Measurements from ENCODE around the gene DPEP2.
"Not testable (repeated sequence)": the region's sequence is repeated elsewhere in the genome, so short reads cannot be mapped to it uniquely, and the experiment has no call there.

DPEP2 gene

GRCh38 chr16:67987460-67988160 is 11.7 kb downstream of the DPEP2 start:
- Histone ChIP-seq H3K4me3 (ENCODE audit: low read length) (no peak overlapping the region), H3K36me3 (ENCODE audit: insufficient read depth, low read length) (no peaks in the 10 kb centered on the region), H3K4me2 (ENCODE audit: low read length) (no peak overlapping the region), H3K9me3 (replicated peaks; ENCODE audit: low read length) (no peaks in the 10 kb centered on the region), H3K27me3 (ENCODE audit: control insufficient read depth, insufficient read depth, low read length) (no peaks in the 10 kb centered on the region), H3K9ac (ENCODE audit: low read depth, low read length) (no peak overlapping the region), H3K4me1 (ENCODE audit: control insufficient read depth, insufficient read depth, low read length) (peaks cover 3% of the 10 kb centered on the region)

- H3K27me3 ChIP-seq (ENCODE audit: control insufficient read depth, insufficient read depth, low read length), result no peaks in the 10 kb centered on the region
- peaks cover 3% of the 10 kb centered on the region for H3K4me1 ChIP-seq (ENCODE audit: control insufficient read depth, insufficient read depth, low read length)
- no peak overlapping the region for H3K4me3 ChIP-seq (ENCODE audit: low read length)
- no peaks in the 10 kb centered on the region for H3K9me3 ChIP-seq (replicated peaks; ENCODE audit: low read length)
- no peaks in the 10 kb centered on the region for H3K36me3 ChIP-seq (ENCODE audit: insufficient read depth, low read length)
- no peak overlapping the region for H3K4me2 ChIP-seq (ENCODE audit: low read length)
- H3K9ac ChIP-seq (ENCODE audit: low read depth, low read length), result no peak overlapping the region
Observed at GRCh38 chr16:67986949-67987348, 12.3 kb downstream of the DPEP2 start.

- Histone ChIP-seq H3K9me3 (replicated peaks; ENCODE audit: low read length) (no peaks in the 10 kb centered on the region), H3K9ac (ENCODE audit: low read depth, low read length) (no peak overlapping the region), H3K27me3 (ENCODE audit: control insufficient read depth, insufficient read depth, low read length) (peaks cover 12% of the 10 kb centered on the region), H3K4me3 (ENCODE audit: low read length) (no peak overlapping the region), H3K4me2 (ENCODE audit: low read length) (no peak overlapping the region), H3K4me1 (ENCODE audit: control insufficient read depth, insufficient read depth, low read length) (no peaks in the 10 kb centered on the region), H3K36me3 (ENCODE audit: insufficient read depth, low read length) (no peaks in the 10 kb centered on the region)
Observed at GRCh38 chr16:67982011-67982696, 17.1 kb downstream of the DPEP2 start.

GRCh38 chr16:67979955-67980678 is 19.2 kb downstream of the DPEP2 start, which contains the start of gene DPEP3:
Gene DPEP3, minus strand, starts transcription at chr16:67980499. Its CDS starts 119 bp downstream, at chr16:67980380.
- Histone ChIP-seq H3K36me3 (ENCODE audit: insufficient read depth, low read length) (no peaks in the 10 kb centered on the region), H3K4me3 (ENCODE audit: low read length) (no peak within 1 kb of the TSS), H3K27me3 (ENCODE audit: control insufficient read depth, insufficient read depth, low read length) (peaks cover 27% of the 10 kb centered on the region), H3K4me1 (ENCODE audit: control insufficient read depth, insufficient read depth, low read length) (no peaks in the 10 kb centered on the region), H3K9me3 (replicated peaks; ENCODE audit: low read length) (no peaks in the 10 kb centered on the region), H3K4me2 (ENCODE audit: low read length) (no peak within 1 kb of the TSS), H3K9ac (ENCODE audit: low read depth, low read length) (no peak within 1 kb of the TSS)

- no peak overlapping the region for H3K4me3 ChIP-seq (ENCODE audit: low read length)
- no peak overlapping the region for H3K9ac ChIP-seq (ENCODE audit: low read depth, low read length)
- H3K36me3 ChIP-seq (ENCODE audit: insufficient read depth, low read length), result no peaks in the 10 kb centered on the region
- no peaks in the 10 kb centered on the region for H3K9me3 ChIP-seq (replicated peaks; ENCODE audit: low read length)
- no peaks in the 10 kb centered on the region for H3K4me1 ChIP-seq (ENCODE audit: control insufficient read depth, insufficient read depth, low read length)
- H3K27me3 ChIP-seq (ENCODE audit: control insufficient read depth, insufficient read depth, low read length), result peaks cover 27% of the 10 kb centered on the region
- no peak overlapping the region for H3K4me2 ChIP-seq (ENCODE audit: low read length)
Observed at GRCh38 chr16:67977469-67978227, 21.6 kb downstream of the DPEP2 start.

GRCh38 chr16:67977005-67977404 is 22.3 kb downstream of the DPEP2 start:
- H3K36me3 ChIP-seq (ENCODE audit: insufficient read depth, low read length), result no peaks in the 10 kb centered on the region
- no peaks in the 10 kb centered on the region for H3K9me3 ChIP-seq (replicated peaks; ENCODE audit: low read length)
- no peak overlapping the region for H3K9ac ChIP-seq (ENCODE audit: low read depth, low read length)
- peaks cover 27% of the 10 kb centered on the region for H3K27me3 ChIP-seq (ENCODE audit: control insufficient read depth, insufficient read depth, low read length)
- H3K4me3 ChIP-seq (ENCODE audit: low read length), result no peak overlapping the region
- H3K4me1 ChIP-seq (ENCODE audit: control insufficient read depth, insufficient read depth, low read length), result no peaks in the 10 kb centered on the region
- H3K4me2 ChIP-seq (ENCODE audit: low read length), result no peak overlapping the region

- Histone ChIP-seq H3K4me1 (ENCODE audit: control insufficient read depth, insufficient read depth, low read length) (no peaks in the 10 kb centered on the region), H3K36me3 (ENCODE audit: insufficient read depth, low read length) (no peaks in the 10 kb centered on the region), H3K9me3 (replicated peaks; ENCODE audit: low read length) (no peaks in the 10 kb centered on the region), H3K27me3 (ENCODE audit: control insufficient read depth, insufficient read depth, low read length) (peaks cover 27% of the 10 kb centered on the region), H3K4me3 (ENCODE audit: low read length) (no peak overlapping the region), H3K4me2 (ENCODE audit: low read length) (no peak overlapping the region), H3K9ac (ENCODE audit: low read depth, low read length) (no peak overlapping the region)
Observed at GRCh38 chr16:67976205-67976604, 23.1 kb downstream of the DPEP2 start.

- H3K4me3 ChIP-seq (ENCODE audit: low read length), result no peak overlapping the region
- no peaks in the 10 kb centered on the region for H3K9me3 ChIP-seq (replicated peaks; ENCODE audit: low read length)
- no peaks in the 10 kb centered on the region for H3K36me3 ChIP-seq (ENCODE audit: insufficient read depth, low read length)
- H3K4me1 ChIP-seq (ENCODE audit: control insufficient read depth, insufficient read depth, low read length), result no peaks in the 10 kb centered on the region
- no peak overlapping the region for H3K4me2 ChIP-seq (ENCODE audit: low read length)
- H3K9ac ChIP-seq (ENCODE audit: low read depth, low read length), result no peak overlapping the region
- H3K27me3 ChIP-seq (ENCODE audit: control insufficient read depth, insufficient read depth, low read length), result peaks cover 27% of the 10 kb centered on the region
Observed at GRCh38 chr16:67975321-67976105, 23.8 kb downstream of the DPEP2 start.

- H3K4me3 ChIP-seq (ENCODE audit: low read length); H3K4me1 ChIP-seq (ENCODE audit: control insufficient read depth, insufficient read depth, low read length); H3K36me3 ChIP-seq (ENCODE audit: insufficient read depth, low read length); H3K9ac ChIP-seq (ENCODE audit: low read depth, low read length); H3K9me3 ChIP-seq (replicated peaks; ENCODE audit: low read length); H3K4me2 ChIP-seq (ENCODE audit: low read length): not testable (repeated sequence)
- peaks cover 16% of the 10 kb centered on the region for H3K27me3 ChIP-seq (ENCODE audit: control insufficient read depth, insufficient read depth, low read length)
Observed at GRCh38 chr16:67972285-67972684, 27.0 kb downstream of the DPEP2 start.

- Histone ChIP-seq H3K4me3 (ENCODE audit: low read length) (no peak overlapping the region), H3K36me3 (ENCODE audit: insufficient read depth, low read length) (peaks cover 3% of the 10 kb centered on the region)
Observed at GRCh38 chr16:67971111-67971510, 28.2 kb downstream of the DPEP2 start.

More at GRCh38 chr16:67971111-67971510, 28.2 kb downstream of the DPEP2 start:
- no peak overlapping the region for H3K9ac ChIP-seq (ENCODE audit: low read depth, low read length)
- no peak overlapping the region for H3K4me2 ChIP-seq (ENCODE audit: low read length)
- H3K9me3 ChIP-seq (replicated peaks; ENCODE audit: low read length), result no peaks in the 10 kb centered on the region
- peaks cover 18% of the 10 kb centered on the region for H3K4me1 ChIP-seq (ENCODE audit: control insufficient read depth, insufficient read depth, low read length)
- H3K27me3 ChIP-seq (ENCODE audit: control insufficient read depth, insufficient read depth, low read length), result peaks cover 5% of the 10 kb centered on the region
